SK-N-SH (cell line): ENCODE measurements around the gene DMKN. TPM values are rescaled to one million over a fixed set of nuclear protein-coding genes. Genes with fewer than 3 reads are reported as not detected.
A peak's percentile ranks its signal among the peaks of the same experiment; 100 is the strongest.

Experiments
- CTCF ChIA-PET: fragments of 300-600, 350-600 bp; formaldehyde crosslinking; extraction: SDS; loops from one replicate; lab custom pipeline; 2021; lab: Yijun Ruan, JAX
- POLR2A ChIA-PET: fragments of 350-600 bp; sonication (Branson Sonifier 250); formaldehyde crosslinking; extraction: SDS; loops from one replicate; lab custom pipeline; 2020; ENCODE audit warnings: antibody characterized with exemption, inconsistent platforms; lab: Yijun Ruan, JAX
- DNase-seq: peaks from one replicate; pipeline ENCODE4 v3.0.0; 2012
- H2AFZ ChIP-seq: fragments of 200-600 bp; sonication (generic); 2 replicates; pipeline ENCODE4 v1.8.1; 2016; ENCODE audit warnings: antibody characterized with exemption, mild to moderate bottlenecking, low read depth
- H3F3A ChIP-seq: fragments of 200-600 bp; sonication (generic); replicated peaks from 2 replicates; pipeline ENCODE3; 2016; ENCODE audit warnings: antibody characterized with exemption, mild to moderate bottlenecking; ENCODE audit not compliant: insufficient read depth
- H3K27ac ChIP-seq, 2 experiments: fragments of 200-500 bp in 1 of 2; fragments of 200-600 bp in 1 of 2; sonication (Bioruptor generic) in 1 of 2; sonication (generic), shearing (Covaris generic) in 1 of 2; 2 replicates each; pipeline versions ENCODE4 v1.5.1 to v1.6.1; 2014 to 2016; ENCODE audit warnings: low read depth in 2 of 2, inconsistent platforms in 1 of 2, low read length in 1 of 2, mild to moderate bottlenecking in 1 of 2, mixed read lengths in 1 of 2
- H3K27me3 ChIP-seq: fragments of 200-600 bp; sonication (generic), shearing (Covaris generic); 2 replicates; pipeline ENCODE4 v1.6.1; 2016; ENCODE audit warnings: mixed run types; ENCODE audit not compliant: insufficient read depth
- H3K36me3 ChIP-seq, 2 experiments: fragments of 200-500 bp in 1 of 2; fragments of 200-600 bp in 1 of 2; sonication (Bioruptor generic) in 1 of 2; sonication (generic) in 1 of 2; replicated peaks in 1 of 2; 2 replicates each; pipeline versions ENCODE3 to v1.5.1; 2014 to 2016; ENCODE audit warnings: low read length in 1 of 2, mild to moderate bottlenecking in 1 of 2; ENCODE audit not compliant: insufficient read depth in 2 of 2, control insufficient read depth in 1 of 2
- H3K4me1 ChIP-seq, 2 experiments: fragments of 200-500 bp in 1 of 2; fragments of 200-600 bp in 1 of 2; sonication (Bioruptor generic) in 1 of 2; sonication (generic), shearing (Covaris generic) in 1 of 2; 2 replicates each; pipeline versions ENCODE4 v1.5.1 to v1.6.1; 2014 to 2016; ENCODE audit warnings: low read depth in 1 of 2, low read length in 1 of 2, mixed run types in 1 of 2; ENCODE audit not compliant: insufficient read depth in 2 of 2, control insufficient read depth in 1 of 2
- H3K4me2 ChIP-seq: fragments of 200-600 bp; sonication (generic), shearing (Covaris generic); 2 replicates; pipeline ENCODE4 v1.6.1; 2017; ENCODE audit warnings: mixed run types
- H3K4me3 ChIP-seq, 2 experiments: fragments of 200-500 bp in 1 of 2; fragments of 200-600 bp in 1 of 2; sonication (Bioruptor generic) in 1 of 2; sonication (generic), shearing (Covaris generic) in 1 of 2; 2 replicates each; pipeline versions ENCODE4 v1.5.1 to v1.8.1; 2014 to 2016; ENCODE audit warnings: low read depth in 2 of 2, inconsistent platforms in 1 of 2, low read length in 1 of 2, mild to moderate bottlenecking in 1 of 2, mixed read lengths in 1 of 2, moderate library complexity in 1 of 2
- H3K79me2 ChIP-seq: fragments of 200-600 bp; sonication (generic); 2 replicates; pipeline ENCODE4 v1.8.1; 2017; ENCODE audit warnings: mild to moderate bottlenecking; ENCODE audit not compliant: insufficient read depth
- H3K9ac ChIP-seq: fragments of 200-600 bp; sonication (generic); 2 replicates; pipeline ENCODE4 v1.6.1; 2017; ENCODE audit warnings: mixed run types
- H3K9me2 ChIP-seq: fragments of 200-600 bp; sonication (generic); 2 replicates; pipeline ENCODE4 v1.6.1; 2017; ENCODE audit warnings: mixed run types
- H3K9me3 ChIP-seq: fragments of 200-600 bp; sonication (generic); 2 replicates; pipeline ENCODE4 v1.6.1; 2017; ENCODE audit warnings: mixed run types, mild to moderate bottlenecking, moderate library complexity
- H4K20me1 ChIP-seq: fragments of 200-600 bp; sonication (generic); 2 replicates; pipeline ENCODE4 v1.6.1; 2017; ENCODE audit warnings: mild to moderate bottlenecking, mixed run types; ENCODE audit not compliant: insufficient read depth
- CHD2 ChIP-seq: fragments of 150-350 bp; IDR thresholded peaks from 2 replicates; pipeline ENCODE4 v1.6.1; 2018; ENCODE audit warnings: low read length; ENCODE audit not compliant: partially characterized antibody
- EP300 ChIP-seq, 2 experiments: IDR thresholded peaks; 2 replicates each; pipeline versions ENCODE4 v1.4.0 to v1.6.1; 2012; ENCODE audit warnings: borderline replicate concordance in 1 of 2, low read depth in 1 of 2, low read length in 1 of 2
- EZH2phosphoT487 ChIP-seq: fragments of 200-600 bp; sonication (generic); IDR thresholded peaks from 2 replicates; pipeline ENCODE4 v1.6.1; 2017; ENCODE audit warnings: low read depth, mixed run types, mild to moderate bottlenecking, antibody characterized with exemption, moderate library complexity, borderline replicate concordance
- FOSL2 ChIP-seq: IDR thresholded peaks from 2 replicates; pipeline ENCODE4 v1.4.0; 2012; ENCODE audit warnings: low read depth, mild to moderate bottlenecking, moderate library complexity, borderline replicate concordance
- FOXM1 ChIP-seq: IDR thresholded peaks from 2 replicates; pipeline ENCODE4 v1.4.0; 2012; ENCODE audit warnings: low read depth, mild to moderate bottlenecking
- GABPA ChIP-seq: IDR thresholded peaks from 2 replicates; pipeline ENCODE4 v1.4.0; 2012; ENCODE audit warnings: low read depth, mild to moderate bottlenecking
- MAX ChIP-seq: IDR thresholded peaks from 2 replicates; pipeline ENCODE4 v1.4.0; 2012; ENCODE audit warnings: low read depth
- MXI1 ChIP-seq: IDR thresholded peaks from 2 replicates; pipeline ENCODE4 v1.6.1; 2012; ENCODE audit warnings: mild to moderate bottlenecking, low read depth, low read length, improper control_type of control experiment
- NFIC ChIP-seq: IDR thresholded peaks from 2 replicates; pipeline ENCODE4 v1.4.0; 2012; ENCODE audit warnings: borderline replicate concordance
- NRF1 ChIP-seq: IDR thresholded peaks from 2 replicates; pipeline ENCODE4 v1.6.1; 2012; ENCODE audit warnings: low read depth, mild to moderate bottlenecking, low read length
- RAD21 ChIP-seq: IDR thresholded peaks from 2 replicates; pipeline ENCODE4 v1.6.1; 2012; ENCODE audit warnings: mild to moderate bottlenecking, low read length
- TAF1 ChIP-seq: IDR thresholded peaks from 2 replicates; pipeline ENCODE4 v1.6.1; 2012; ENCODE audit warnings: low read depth, mild to moderate bottlenecking, low read length, moderate library complexity, borderline replicate concordance
- TCF12 ChIP-seq: IDR thresholded peaks from 2 replicates; pipeline ENCODE4 v1.4.0; 2012
- TEAD4 ChIP-seq: IDR thresholded peaks from 2 replicates; pipeline ENCODE4 v1.4.0; 2012; ENCODE audit warnings: mild to moderate bottlenecking, borderline replicate concordance; ENCODE audit not compliant: insufficient read depth
- USF2 ChIP-seq: fragments of 150-350 bp; IDR thresholded peaks from 2 replicates; pipeline ENCODE4 v1.6.1; 2017; ENCODE audit warnings: antibody characterized with exemption, low read length, low read depth, borderline replicate concordance
- YY1 ChIP-seq: IDR thresholded peaks from 2 replicates; pipeline ENCODE4 v1.4.0; 2012; ENCODE audit warnings: low read depth, mild to moderate bottlenecking
- WGBS: methylation state at CpG from one replicate; pipeline ENCODE4 v1.1.6; 2017; ENCODE audit warnings: low lambda C conversion rate; 5-methylcytosine and 5-hydroxymethylcytosine counted together
- polyA plus RNA-seq, 3 experiments: library from polyadenylated mRNA; depleted of rRNA; stranded (reverse); fragments of >200 nt; gene quantifications; 2 replicates each; pipeline ENCODE4 v1.2.3, GENCODE V29; 2012
- TF ChIP-seq, protein P1 (sequence below): IDR thresholded peaks from 2 replicates; pipeline ENCODE4 v1.4.0; 2012; ENCODE audit warnings: low read depth, borderline replicate concordance

The DMKN gene
- polyA plus RNA-seq, 1 of the 3 experiments (the other 2 are of a cell fraction), result not detected

DNA sequence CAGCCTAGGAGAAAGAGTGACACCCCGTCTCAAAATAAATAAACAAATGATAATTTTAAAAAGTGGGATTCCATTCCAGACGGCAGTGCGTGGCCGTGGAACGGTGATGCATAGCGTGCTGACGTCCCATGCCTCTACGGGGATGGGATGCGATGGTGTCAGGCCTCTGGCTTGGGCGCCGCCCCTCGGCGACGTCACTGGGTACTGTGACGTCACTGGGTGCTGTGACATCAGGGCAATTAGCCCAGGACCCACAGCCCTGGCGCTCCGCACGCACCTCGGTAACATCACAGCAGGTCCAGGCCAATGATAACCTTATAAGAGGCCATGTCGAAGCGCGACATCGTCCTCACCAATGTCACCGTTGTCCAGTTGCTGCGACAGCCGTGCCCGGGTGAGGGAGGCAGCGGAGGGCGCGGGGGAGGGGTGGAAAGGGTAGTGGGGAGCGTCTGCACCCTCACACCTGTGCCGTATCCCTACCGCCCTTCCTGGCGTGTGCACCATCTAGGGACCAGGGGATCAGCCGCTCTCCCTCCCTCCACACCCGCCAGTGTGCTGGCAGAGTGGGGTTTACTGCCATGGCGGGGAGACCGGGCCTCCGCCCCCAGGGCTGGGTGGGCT lies 19.9 kb upstream of the DMKN start, which contains the start of gene GAPDHS:
Gene GAPDHS, plus strand, starts transcription at position 256 of the 621 bp plus-strand sequence. Its CDS starts 72 bp downstream, at position 328.
- no peak within 1 kb of the TSS for H3K9ac ChIP-seq
- ChIA-PET CTCF (no interaction called here), POLR2A (no interaction called here)
- H3K27ac ChIP-seq, result no peak within 1 kb of the TSS
- H3K9me2 ChIP-seq, result no peaks in the 10 kb centered on the region
- H2AFZ ChIP-seq, result no peak within 1 kb of the TSS
- 39% methylated on average over 27 of the region's 39 CpGs for WGBS
- H3K4me3 ChIP-seq, result no peak within 1 kb of the TSS
- H3K4me2 ChIP-seq, result no peak within 1 kb of the TSS
- H3K79me2 ChIP-seq, result no peaks in the 10 kb centered on the region
- H3F3A ChIP-seq, result no peaks in the 10 kb centered on the region
- TF ChIP-seq EP300 (IDR thresholded peaks at IDR 0.05; ENCODE audit: borderline replicate concordance in 1 of 2, low read depth in 1 of 2, low read length in 1 of 2) (no peak), NFIC (no peak), FOXM1 (no peak), USF2 (no peak), TAF1 (no peak), MAX (no peak), TEAD4 (no peak), FOSL2 (no peak), MXI1 (no peak), YY1 (no peak), TCF12 (no peak), GABPA (no peak), RAD21 (no peak), CHD2 (no peak), EZH2phosphoT487 (no peak), NRF1 (no peak)
- TF ChIP-seq, protein P1, sequence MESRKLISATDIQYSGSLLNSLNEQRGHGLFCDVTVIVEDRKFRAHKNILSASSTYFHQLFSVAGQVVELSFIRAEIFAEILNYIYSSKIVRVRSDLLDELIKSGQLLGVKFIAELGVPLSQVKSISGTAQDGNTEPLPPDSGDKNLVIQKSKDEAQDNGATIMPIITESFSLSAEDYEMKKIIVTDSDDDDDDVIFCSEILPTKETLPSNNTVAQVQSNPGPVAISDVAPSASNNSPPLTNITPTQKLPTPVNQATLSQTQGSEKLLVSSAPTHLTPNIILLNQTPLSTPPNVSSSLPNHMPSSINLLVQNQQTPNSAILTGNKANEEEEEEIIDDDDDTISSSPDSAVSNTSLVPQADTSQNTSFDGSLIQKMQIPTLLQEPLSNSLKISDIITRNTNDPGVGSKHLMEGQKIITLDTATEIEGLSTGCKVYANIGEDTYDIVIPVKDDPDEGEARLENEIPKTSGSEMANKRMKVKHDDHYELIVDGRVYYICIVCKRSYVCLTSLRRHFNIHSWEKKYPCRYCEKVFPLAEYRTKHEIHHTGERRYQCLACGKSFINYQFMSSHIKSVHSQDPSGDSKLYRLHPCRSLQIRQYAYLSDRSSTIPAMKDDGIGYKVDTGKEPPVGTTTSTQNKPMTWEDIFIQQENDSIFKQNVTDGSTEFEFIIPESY, result no peak
- TF ChIP-seq, all 33 proteins: peak for 0
- H4K20me1 ChIP-seq, result no peaks in the 10 kb centered on the region
- peaks cover 76% of the 10 kb centered on the region for H3K27me3 ChIP-seq
- H3K36me3 ChIP-seq, result no peaks in the 10 kb centered on the region
- H3K4me1 ChIP-seq, result peaks cover 0 to 5% of the 10 kb centered on the region in 2 experiments; a peak in 1 of 4 replicates
- DNase-seq, result peak; percentile 52
- H3K9me3 ChIP-seq, result no peaks in the 10 kb centered on the region
